VCaP (cell line): ENCODE measurements around the gene LRRC57.

Experiments used
- H3K27ac ChIP-seq: fragments of 450-650 bp; 2 replicates; pipeline ENCODE4 v1.5.1; 2017
- CTCF ChIP-seq: fragments of 450-650 bp; conservative IDR thresholded peaks from 2 replicates; pipeline ENCODE4 v1.5.1; 2017; ENCODE audit warnings: mild to moderate bottlenecking, moderate library complexity

LRRC57 gene

GRCh38 chr15:42507514-42507913 lies 41.1 kb downstream of the LRRC57 start:
- no peak for TF ChIP-seq CTCF
- no peak overlapping the region for H3K27ac ChIP-seq

GRCh38 chr15:42504631-42505030 lies 44.0 kb downstream of the LRRC57 start:
- H3K27ac ChIP-seq: no peak overlapping the region
- no peak for TF ChIP-seq CTCF

GRCh38 chr15:42503825-42504224 lies 44.8 kb downstream of the LRRC57 start:
- H3K27ac ChIP-seq: no peak overlapping the region
- no peak for TF ChIP-seq CTCF

GRCh38 chr15:42502477-42502876 lies 46.1 kb downstream of the LRRC57 start:
- H3K27ac ChIP-seq: no peak overlapping the region
- no peak for TF ChIP-seq CTCF

GRCh38 chr15:42499858-42500609 lies 48.6 kb downstream of the LRRC57 start:
- H3K27ac ChIP-seq: no peak overlapping the region
- TF ChIP-seq CTCF: no peak

GRCh38 chr15:42498212-42499068 lies 50.2 kb downstream of the LRRC57 start:
- H3K27ac ChIP-seq: no peak overlapping the region
- TF ChIP-seq CTCF: no peak

GRCh38 chr15:42495361-42496212 lies 53.0 kb downstream of the LRRC57 start, which contains the start of gene SNAP23:
TSS of gene SNAP23 (plus strand) at chr15:42495634. CDS start at chr15:42511847, 16,213 bp downstream.
- no peak for TF ChIP-seq CTCF
- peak within 1 kb of the TSS; percentile 93 for H3K27ac ChIP-seq
